ENCODE data around the gene HLTF.

HLTF gene

DNA sequence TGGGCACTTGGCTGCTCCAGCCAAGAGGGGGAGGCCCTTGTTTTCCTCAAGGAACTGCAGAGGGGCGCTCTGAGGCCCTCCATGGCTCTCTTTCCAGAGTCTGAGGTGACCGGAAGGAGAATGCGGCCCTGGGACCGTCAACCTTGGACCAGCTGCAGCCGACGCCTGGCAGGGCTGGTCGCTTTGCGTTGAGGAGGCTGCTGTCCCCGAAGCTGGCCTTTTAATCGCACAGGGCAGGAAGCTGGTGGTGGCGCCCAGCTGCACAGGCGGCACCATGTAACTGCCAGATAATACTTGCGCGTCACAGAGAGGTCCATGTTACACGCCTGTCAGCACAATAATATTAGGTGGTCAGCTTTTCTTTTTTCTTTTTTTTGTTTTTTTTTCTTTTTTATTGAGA lies 875 bp upstream of the HLTF start:
- DNase-seq (ENCODE audit: low read depth in 2 of 3, low spot score in 2 of 3): no peak

DNA sequence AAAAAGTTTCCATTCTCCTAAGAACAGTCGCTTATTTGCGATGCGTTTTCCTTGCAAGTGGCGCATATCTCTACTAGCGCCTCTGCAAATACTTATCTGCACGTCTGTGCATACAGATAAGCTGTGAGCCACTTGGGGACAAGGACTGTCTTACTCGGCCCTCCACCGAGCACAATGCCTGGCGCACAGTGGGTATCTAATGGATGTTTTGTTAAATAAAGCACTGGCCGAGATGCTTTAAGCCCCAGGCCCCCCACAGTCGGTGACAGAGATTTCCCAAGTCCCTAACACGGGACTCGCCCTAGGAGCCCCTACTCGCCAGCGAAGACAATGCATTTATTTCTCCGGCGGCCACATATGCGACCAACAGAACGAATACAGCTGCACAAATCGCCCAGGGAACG lies 503 bp downstream of the HLTF start:
- no peak for DNase-seq (ENCODE audit: low read depth in 2 of 3, low spot score in 2 of 3)

DNA sequence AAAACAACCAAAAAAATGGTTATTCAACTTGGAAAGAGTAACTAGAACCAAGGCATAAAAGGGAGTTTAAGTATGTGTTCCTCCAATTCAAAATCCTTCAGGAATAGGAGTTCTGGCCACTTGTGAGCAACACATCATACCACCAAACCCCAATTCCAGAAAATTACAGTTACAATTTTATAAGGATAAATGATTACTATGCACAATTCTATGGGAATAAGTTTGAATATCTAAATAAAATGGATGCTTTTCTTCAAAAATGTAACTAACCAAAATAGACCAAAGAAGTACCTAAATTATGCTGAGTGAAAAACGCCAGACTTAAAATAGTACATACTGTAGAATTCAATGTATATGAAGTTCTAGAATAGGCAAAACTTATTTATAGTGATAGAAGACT lies 4.6 kb downstream of the HLTF start:
- DNase-seq (ENCODE audit: low read depth in 2 of 3, low spot score in 2 of 3): no peak

DNA sequence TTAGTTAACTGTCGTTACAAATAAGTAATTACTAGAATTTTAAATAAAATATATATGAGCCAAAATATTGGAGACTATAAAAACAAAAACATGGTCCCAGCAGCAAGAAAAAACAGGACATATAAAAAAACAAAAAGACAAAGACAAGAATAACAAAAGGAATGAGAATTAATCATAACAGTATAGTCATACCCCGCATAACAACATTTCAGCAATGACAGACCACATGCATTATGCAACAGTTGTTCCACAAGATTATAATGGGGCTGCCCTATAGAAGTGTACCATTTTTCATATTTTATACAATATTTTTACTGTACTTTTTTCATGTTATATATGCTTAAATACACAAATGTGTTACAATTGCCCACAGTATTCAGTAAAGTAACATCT lies 5.6 kb downstream of the HLTF start:
- DNase-seq (ENCODE audit: low read depth in 2 of 3, low spot score in 2 of 3): no peak

DNA sequence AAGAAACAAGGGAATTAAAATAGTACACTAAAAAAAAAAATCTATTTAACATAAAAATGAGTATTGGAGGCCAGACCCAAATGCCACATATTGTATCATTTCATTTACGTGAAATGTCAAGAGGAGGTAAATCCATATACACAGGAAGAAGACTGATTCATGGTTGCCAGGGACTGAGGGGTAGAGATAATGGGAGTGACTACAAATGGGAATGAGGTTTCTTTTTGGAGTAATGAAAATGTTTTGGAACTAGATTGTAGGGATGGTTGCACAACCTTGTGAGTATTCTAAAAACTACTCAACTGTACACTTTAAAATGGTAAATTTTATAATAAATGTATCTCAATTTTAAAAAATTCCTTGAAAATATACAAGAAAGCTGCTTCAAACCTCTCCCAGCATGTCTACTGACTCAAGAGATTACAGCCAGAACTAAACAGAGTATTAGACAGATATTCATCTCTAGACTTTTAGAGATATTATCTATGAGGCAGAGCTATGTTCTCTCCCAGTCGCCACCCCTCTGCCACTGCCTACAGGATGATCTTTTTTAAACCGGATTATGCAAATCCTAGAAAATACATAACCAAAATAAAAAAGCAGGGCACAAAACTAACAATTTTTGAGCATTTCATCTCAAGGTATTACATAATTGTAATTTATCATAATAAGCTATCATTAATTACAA lies 6.2 kb downstream of the HLTF start:
- no peak for DNase-seq (ENCODE audit: low read depth in 2 of 3, low spot score in 2 of 3)

DNA sequence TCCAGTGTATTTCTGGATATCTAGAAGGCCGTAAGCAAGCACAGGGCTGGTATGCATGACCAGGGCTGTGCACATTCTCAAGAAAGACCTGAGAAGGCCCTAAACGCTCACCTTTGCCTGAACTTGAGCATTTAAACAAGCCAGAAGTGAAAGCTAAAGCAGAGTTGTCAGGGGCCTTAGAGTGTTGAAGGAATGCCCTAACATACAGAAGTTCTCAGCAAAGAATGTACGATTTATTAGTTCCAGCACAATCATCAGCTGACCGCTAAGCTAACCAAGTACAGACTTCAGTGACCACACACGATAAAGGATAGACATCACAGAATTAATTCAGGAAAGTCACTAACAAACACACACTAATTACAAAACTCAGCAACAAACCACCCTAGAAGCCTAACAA lies 8.7 kb downstream of the HLTF start:
- DNase-seq (ENCODE audit: low read depth in 2 of 3, low spot score in 2 of 3): no peak

DNA sequence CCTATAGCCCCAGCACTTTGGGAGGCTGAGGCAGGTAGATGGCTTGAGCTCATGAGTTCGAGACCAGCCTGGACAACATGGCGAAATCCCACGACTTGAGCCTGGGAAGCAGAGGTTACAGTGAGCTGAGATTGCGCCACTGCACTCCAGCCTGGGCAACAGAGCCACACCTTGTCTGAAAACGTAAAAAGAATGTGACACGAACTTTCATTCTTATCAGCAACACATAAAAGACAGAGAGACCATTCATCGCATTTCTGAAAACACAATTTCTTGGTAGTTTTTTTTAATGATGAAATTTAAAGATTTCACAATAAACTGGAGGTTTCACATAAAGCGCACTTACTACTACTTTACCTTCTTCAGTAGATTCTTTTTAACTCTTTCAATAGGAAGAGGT lies 18.4 kb downstream of the HLTF start:
- DNase-seq (ENCODE audit: low read depth in 2 of 3, low spot score in 2 of 3): no peak

DNA sequence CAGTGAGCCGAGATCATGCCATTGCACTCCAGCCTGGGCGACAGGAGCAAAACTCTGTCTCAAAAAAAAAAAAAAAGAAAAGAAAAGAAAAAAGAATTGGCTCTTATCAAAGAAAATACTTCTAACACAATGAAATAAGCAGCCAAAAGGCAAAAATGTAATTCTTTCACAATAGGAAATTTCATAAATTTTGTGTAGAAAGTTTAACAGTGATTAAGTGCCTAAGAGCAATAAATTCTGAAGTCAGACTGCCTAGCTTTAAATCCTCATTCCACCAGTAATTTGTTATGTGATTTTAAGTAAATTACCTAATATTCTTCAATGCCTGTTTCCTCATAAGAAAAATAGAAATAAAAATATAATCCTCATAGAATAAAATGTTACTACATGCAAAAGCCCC lies 24.6 kb downstream of the HLTF start:
- DNase-seq (ENCODE audit: low read depth in 2 of 3, low spot score in 2 of 3): no peak

DNA sequence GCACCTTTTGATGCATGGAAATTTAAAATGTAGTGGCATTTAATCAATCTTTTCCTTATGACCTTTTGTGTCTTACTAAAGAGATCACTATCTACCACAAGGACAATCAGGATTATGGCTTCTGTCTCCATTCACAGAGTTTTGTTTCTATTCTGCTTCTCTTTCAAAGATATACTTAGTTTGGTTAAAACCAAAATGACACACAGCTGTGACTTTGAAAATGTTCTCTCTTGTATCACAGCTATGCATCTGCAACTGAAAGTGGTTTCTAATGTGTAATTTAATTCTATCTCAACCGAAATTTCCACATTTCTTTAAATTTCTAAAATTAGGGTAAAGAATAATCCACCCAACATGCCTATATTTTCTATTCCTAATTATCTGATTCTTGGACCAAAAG lies 27.7 kb downstream of the HLTF start:
- DNase-seq (ENCODE audit: low read depth in 2 of 3, low spot score in 2 of 3): no peak

DNA sequence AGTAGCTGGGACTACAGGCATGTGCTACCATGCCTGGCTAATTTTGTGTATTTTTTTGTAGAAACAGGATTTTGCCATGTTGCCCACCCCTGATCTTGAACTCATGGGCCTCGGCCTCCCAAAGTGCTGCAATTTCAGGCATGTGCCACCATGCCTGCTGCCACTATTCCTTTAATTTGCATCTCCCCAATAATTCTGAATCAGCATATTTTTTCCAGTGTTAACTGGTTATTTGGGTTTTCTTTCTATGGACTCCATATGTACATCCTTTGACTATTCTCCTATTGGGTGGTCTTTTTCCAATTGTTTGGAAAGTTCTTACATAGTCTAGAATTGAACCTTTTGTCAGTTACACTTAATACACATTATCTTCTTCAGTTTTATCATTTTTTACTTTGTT lies 28.1 kb downstream of the HLTF start:
- DNase-seq (ENCODE audit: low read depth in 2 of 3, low spot score in 2 of 3): no peak

DNA sequence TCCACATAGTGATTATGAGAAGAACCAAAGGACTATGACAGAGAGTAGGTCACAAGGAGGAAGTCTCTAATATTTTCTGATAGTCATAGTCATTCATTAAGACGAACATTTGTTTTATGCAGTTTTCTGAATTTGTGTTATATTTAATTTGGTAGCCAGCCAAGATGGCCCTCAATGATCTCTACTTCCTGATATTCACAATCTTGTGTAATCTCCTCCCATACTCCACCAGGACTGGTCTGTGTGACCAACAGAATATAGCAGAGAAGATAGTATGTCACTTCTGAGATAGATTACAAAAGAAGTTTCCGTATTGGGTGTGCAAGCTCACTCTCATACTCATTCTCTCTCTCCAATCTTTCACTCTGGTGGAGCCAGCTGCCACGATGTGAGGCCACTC lies 30.8 kb downstream of the HLTF start:
- no peak for DNase-seq (ENCODE audit: low read depth in 2 of 3, low spot score in 2 of 3)

DNA sequence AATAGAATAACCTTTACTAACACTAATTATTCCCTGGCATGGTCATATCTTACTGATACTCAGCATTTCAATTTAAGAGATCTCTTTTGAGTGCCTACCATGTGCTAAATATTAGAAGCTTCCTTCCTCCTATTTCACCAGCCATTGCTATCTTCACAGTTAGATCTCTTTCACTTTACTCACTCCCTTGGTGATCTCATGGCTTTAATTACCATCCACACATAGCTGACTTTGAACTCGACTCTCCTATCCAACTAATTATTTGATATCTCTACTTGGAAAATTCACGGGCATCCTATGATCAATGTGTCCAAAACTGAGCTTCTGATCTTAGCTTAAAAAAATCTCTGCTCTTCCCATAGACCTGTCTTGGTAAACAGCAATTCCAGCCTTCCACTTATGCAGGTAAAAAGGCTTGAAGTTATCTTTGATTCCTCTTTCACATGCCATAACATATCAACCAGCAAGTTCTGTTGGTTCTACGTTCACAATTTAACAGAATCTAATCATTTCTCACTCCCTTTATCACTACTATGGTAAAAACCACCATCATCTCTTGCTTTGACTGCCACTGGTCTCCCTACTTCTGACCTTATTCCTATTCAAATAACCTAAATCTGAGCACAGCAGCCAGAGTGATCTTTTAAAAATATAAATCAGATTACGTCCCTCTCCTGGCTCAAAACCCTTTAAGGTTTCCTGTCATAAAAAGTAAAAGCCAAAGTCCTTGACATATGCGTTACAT lies 41.8 kb downstream of the HLTF start:
- no peak for DNase-seq (ENCODE audit: low read depth in 2 of 3, low spot score in 2 of 3)

DNA sequence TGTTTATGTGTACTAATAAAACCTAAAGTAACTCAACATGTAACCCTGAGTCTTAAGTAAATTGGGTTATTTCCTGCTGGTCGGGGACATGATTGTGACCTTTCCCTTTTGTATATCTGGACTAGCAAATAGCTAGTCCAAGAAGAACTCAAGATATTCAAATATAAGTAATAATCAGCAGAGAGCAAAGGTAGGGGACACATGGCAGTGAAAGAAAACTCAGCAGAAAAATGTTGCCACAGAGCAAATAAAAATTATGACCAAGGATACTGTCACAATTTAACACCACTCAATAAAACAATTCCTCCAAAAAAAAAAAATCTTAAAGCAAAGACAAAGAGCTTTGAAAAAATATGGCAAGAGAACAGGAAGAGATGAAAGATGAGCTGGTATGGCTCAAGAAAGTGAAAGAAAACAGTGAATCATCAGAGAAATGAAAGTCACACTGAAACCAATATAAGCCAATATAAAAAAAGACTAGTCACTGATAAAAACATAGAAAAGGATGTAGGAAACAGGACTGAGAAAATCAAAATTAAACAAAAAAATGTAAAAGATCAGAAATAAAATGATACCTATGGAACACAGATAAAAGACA lies 43.4 kb downstream of the HLTF start:
- DNase-seq (ENCODE audit: low read depth in 2 of 3, low spot score in 2 of 3): no peak

DNA sequence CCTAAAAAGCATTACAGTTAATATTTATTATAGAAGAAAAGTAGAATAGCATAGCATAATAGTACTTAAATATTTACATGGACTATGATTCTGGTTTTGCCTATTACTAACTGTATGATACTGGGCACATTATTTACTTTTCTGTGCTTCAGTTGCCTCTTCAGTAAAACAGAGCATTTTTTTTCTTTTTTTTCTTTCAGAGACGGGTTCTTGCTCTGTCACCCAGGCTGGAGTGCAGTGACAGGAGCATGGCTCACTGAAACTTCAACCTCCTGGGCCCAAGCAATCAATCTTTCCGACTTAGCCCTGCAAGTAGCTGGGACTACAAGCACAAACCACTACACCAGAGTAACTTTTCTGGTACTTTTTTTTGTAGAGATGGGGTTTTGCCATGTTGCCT lies 48.0 kb downstream of the HLTF start:
- DNase-seq (ENCODE audit: low read depth in 2 of 3, low spot score in 2 of 3): no peak

DNA sequence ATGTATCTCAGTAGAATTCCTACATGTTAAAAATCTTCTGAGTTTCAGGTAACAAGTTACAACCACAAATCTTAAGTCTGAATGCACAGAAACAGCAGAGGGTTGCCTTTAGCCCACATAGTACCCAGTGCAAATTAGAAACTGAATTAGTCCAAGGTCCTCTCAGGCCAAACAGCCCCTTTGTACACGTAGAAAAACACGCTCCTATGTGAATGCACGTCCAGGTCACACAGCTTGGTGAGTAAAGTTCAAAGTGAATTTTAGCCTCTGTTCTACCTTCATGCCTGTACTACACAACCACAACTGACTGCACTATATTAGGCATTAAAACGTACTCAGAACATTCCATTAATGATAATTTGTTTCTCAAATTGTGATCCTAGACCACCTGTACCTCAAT lies 48.6 kb downstream of the HLTF start:
- no peak for DNase-seq (ENCODE audit: low read depth in 2 of 3, low spot score in 2 of 3)

DNA sequence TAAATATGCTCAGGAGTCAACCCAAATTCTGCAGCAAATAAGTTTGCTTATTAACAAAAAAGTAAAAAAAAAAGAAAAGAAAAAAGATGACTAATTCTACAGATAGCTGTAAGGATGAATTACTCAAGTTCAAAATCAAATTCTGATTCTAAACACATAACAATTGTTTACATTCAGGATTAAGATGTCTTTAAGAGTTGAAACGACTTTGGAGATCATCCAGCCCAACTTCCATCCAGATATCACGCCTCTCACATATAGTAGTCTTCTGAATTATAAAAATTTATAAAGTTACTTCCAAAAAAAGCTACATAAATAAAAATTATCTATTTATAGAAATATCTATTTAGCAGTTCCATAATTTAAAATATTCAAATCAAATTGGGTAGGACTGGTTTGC lies 55.2 kb downstream of the HLTF start:
- DNase-seq (ENCODE audit: low read depth in 2 of 3, low spot score in 2 of 3): no peak

DNA sequence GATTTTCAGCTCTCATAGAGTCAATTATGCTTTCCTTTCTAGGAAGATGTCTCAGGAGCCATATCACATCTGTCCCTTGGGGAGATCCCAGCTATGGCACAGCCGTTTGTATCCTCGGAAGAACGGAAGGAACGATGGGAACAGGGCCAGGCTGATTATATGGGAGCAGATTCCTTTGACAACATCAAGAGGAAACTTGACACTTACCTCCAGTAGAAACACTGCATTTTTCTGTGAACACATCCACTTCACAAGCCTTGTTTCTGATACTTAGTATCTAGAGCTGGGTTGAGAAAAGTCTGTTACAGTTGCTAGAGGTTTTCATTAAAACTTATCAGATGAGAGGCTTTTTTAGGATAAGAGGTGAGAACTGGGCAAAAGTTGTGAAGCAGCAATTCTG lies 59.6 kb downstream of the HLTF start:
- DNase-seq (ENCODE audit: low read depth in 2 of 3, low spot score in 2 of 3): no peak

DNA sequence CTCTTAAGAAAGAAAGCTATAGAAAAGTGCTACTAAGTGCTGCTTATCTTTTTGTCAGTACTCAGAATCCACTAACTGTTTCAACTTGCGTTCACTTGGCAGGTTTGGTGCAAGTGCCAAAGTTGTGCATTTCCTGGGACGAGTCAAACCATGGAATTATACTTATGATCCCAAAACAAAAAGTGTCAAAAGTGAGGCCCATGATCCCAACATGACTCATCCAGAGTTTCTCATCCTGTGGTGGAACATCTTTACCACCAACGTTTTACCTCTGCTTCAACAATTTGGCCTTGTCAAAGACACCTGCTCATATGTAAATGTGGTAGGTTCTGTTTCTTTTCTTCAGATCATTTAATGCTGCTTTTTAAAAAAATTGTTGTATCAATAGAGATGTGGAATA lies 62.4 kb downstream of the HLTF start:
- DNase-seq (ENCODE audit: low read depth in 2 of 3, low spot score in 2 of 3): no peak

DNA sequence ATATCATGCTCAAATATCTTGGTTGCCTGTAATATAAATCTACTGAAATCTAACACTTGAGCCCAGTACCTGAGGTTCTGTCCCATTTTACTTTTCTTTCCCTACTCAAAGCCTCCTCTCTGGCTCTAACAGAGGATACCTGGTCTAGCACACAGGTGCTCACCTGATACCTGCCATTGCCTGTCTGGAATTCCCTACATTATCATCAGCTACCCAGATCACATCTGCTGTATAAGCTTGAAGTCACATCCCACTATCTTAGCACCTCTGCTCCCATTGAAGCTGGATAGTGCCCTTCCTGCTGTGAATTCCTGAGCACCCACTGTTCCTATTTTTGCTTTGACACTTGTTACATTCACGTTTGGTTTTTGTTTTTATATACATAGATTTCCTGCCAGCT lies 64.5 kb downstream of the HLTF start:
- DNase-seq (ENCODE audit: low read depth in 2 of 3, low spot score in 2 of 3): no peak

DNA sequence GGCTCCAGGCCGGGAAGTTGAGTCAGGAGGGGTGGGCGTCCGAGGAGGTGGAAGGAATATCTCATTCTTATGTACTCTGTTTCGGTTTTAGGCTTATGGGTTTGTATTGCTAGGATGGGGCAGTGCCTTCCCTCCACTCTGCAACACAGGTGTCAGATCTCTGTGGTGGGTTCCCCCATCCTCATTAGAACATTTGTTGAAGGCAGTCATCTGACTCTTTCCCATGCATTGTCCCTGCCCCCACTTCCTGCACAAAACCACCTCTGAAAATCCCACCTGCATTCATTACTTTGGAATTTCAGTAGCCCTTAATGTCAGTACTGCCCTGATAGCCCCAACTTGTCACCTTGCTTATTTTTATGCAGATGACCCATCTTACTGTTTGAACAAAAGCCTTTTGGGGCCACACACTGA lies 65.5 kb downstream of the HLTF start:
- DNase-seq (ENCODE audit: low read depth in 2 of 3, low spot score in 2 of 3): no peak

DNA sequence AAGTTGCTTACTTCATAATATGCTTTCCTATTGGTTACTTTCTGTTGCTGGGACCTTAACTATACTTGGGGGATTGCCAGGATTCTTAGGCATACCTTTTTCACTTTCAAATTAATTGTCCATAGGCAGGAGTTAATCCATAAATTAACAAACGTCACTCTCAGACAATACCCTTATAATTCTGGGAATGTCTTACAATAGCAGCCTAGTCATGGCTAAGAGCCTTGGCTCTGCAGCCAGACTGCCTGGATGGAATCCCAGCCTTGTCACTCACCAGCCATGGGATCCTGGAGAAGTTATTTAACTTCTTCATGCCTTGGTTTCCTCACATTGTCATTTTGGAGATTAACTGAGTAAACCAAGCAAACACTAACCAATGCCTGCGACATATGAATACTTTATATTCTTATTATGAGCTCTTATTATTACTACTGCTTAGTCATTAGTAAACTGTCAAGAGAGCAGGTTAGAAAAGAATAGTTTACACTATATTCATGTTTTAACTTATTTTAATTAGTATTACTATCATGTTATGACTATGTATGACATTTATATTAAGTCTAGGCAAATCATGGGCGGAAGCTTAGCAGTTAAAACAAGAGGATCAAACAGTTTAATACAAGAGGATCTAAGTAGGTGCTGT lies 66.0 kb downstream of the HLTF start:
- no peak for DNase-seq (ENCODE audit: low read depth in 2 of 3, low spot score in 2 of 3)

DNA sequence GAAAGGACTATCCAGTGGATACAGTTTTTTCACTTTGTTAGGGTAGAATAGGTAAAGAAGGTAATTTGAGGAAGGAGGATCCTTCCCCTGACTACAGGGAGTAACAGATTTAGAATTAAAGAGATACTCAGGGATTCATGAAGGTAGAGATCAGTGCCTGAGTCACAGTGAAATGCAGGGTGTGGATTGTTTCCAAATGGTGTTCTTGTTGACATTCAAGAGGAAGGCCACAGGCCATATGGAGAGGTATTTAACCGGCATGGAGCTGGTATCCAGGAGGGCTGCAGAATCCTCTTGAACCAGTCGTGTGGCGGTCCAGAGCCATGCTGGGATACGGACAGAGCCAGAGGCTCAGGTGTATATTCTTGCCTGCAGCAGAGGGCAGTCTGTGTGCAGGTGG lies 66.8 kb downstream of the HLTF start:
- DNase-seq (ENCODE audit: low read depth in 2 of 3, low spot score in 2 of 3): no peak
